ENCODE measurements around the gene RIPOR1.

- TF ChIP-seq YY1 (IDR thresholded peaks at IDR 0.05; ENCODE audit: insufficient read depth, insufficient read length) (no peak), SUZ12 (IDR thresholded peaks at IDR 0.05; ENCODE audit: extremely low read depth, insufficient read depth, insufficient read length) (no peak)
Observed at GRCh38 chr16:67543036-67543435, 14.4 kb downstream of the RIPOR1 start.

Measured in NT2/D1 (cell line).